Measurements from ENCODE around the gene CREB3L4. TPM values are rescaled to one million over a fixed set of nuclear protein-coding genes. Genes with fewer than 3 reads are reported as not detected.
A peak's percentile ranks its signal among the peaks of the same experiment; 100 is the strongest.

The CREB3L4 gene
- total and polyA plus RNA-seq, 2 of the 13 experiments (the other 11 are each of a cell fraction or from before 2014, with no cell fraction given): 9.9 to 18.7 TPM

GRCh38 chr1:153962088-153963029 lies 5.3 kb upstream of the CREB3L4 start (continued):
- TF ChIP-seq, protein P1, sequence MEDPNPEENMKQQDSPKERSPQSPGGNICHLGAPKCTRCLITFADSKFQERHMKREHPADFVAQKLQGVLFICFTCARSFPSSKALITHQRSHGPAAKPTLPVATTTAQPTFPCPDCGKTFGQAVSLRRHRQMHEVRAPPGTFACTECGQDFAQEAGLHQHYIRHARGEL (CRISPR knock-in tag; IDR thresholded peaks at IDR 0.05): no peak
- TF ChIP-seq XRCC5 (optimal IDR thresholded peaks at IDR 0.05; ENCODE audit: low read length) (no peak), HNRNPUL1 (IDR thresholded peaks at IDR 0.05; ENCODE audit: low read depth, low read length) (no peak), CAMTA2 (CRISPR knock-in tag; IDR thresholded peaks at IDR 0.05; ENCODE audit: borderline replicate concordance) (no peak), SAFB2 (CRISPR knock-in tag; IDR thresholded peaks at IDR 0.05; ENCODE audit: borderline replicate concordance, low read depth) (no peak), ZNF530 (CRISPR knock-in tag; IDR thresholded peaks at IDR 0.05; ENCODE audit: low read depth) (no peak), TP53 (CRISPR knock-in tag; conservative IDR thresholded peaks at IDR 0.05) (no peak), ZNF687 (CRISPR knock-in tag; IDR thresholded peaks at IDR 0.05) (peak; percentile 50), KAT7 (CRISPR knock-in tag; IDR thresholded peaks at IDR 0.05; ENCODE audit: borderline replicate concordance) (no peak), ZNF891 (CRISPR knock-in tag; IDR thresholded peaks at IDR 0.05) (no peak), MTA3 (CRISPR knock-in tag; IDR thresholded peaks at IDR 0.05) (no peak), HDAC2 (CRISPR knock-in tag; IDR thresholded peaks at IDR 0.05) (no peak), ZNF24 (IDR thresholded peaks at IDR 0.05) (no peak), TCF7L2 (IDR thresholded peaks at IDR 0.05; ENCODE audit: low read depth, low read length) (no peak), FOSL2 (CRISPR knock-in tag; IDR thresholded peaks at IDR 0.05) (peak; percentile 83), MXD4 (CRISPR knock-in tag; IDR thresholded peaks at IDR 0.05) (no peak), BHLHE40 (IDR thresholded peaks at IDR 0.05; ENCODE audit: low read length) (0 out of 2 replicates have a peak, but pooled peaks have one; percentile 7), MED1 (CRISPR knock-in tag; IDR thresholded peaks at IDR 0.05) (no peak), ZC3H13 (CRISPR knock-in tag; IDR thresholded peaks at IDR 0.05) (0 out of 2 replicates have a peak, but pooled peaks have one; percentile 28), BATF2 (CRISPR knock-in tag; IDR thresholded peaks at IDR 0.05) (no peak), SRY (CRISPR knock-in tag; IDR thresholded peaks at IDR 0.05) (peak; percentile 64; the same call in 1 of the 2 replicates), ZNF552 (CRISPR knock-in tag; IDR thresholded peaks at IDR 0.05; ENCODE audit: borderline replicate concordance) (no peak), NFIC (IDR thresholded peaks at IDR 0.05; ENCODE audit: low read length) (no peak)
- TF ChIP-seq, protein P2, sequence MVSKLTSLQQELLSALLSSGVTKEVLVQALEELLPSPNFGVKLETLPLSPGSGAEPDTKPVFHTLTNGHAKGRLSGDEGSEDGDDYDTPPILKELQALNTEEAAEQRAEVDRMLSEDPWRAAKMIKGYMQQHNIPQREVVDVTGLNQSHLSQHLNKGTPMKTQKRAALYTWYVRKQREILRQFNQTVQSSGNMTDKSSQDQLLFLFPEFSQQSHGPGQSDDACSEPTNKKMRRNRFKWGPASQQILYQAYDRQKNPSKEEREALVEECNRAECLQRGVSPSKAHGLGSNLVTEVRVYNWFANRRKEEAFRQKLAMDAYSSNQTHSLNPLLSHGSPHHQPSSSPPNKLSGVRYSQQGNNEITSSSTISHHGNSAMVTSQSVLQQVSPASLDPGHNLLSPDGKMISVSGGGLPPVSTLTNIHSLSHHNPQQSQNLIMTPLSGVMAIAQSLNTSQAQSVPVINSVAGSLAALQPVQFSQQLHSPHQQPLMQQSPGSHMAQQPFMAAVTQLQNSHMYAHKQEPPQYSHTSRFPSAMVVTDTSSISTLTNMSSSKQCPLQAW (CRISPR knock-in tag; IDR thresholded peaks at IDR 0.05): peak; percentile 0; the same call in 1 of the 2 replicates

All from HepG2 (cell line).